HepG2 (cell line): ENCODE data around the gene COX10. TPM values are rescaled to one million over a fixed set of nuclear protein-coding genes. Genes with fewer than 3 reads are reported as not detected.

Experiments
- AKAP8 ChIP-seq: sonication (generic); formaldehyde crosslinking; IDR thresholded peaks from 2 replicates; pipeline ENCODE4 v1.5.1; 2020; ENCODE audit warnings: mild to moderate bottlenecking, missing genetic modification reagents
- ARID2 ChIP-seq: sonication (generic); formaldehyde crosslinking; IDR thresholded peaks from 2 replicates; pipeline ENCODE4 v1.8.1; 2022; ENCODE audit warnings: mild to moderate bottlenecking, missing genetic modification reagents, borderline replicate concordance
- CREM ChIP-seq, 2 experiments: sonication (generic) in 1 of 2; formaldehyde crosslinking in 1 of 2; IDR thresholded peaks; 2 replicates each; pipeline versions ENCODE4 v1.4.0 to v1.6.1; 2016 to 2020; ENCODE audit warnings: antibody characterized with exemption in 1 of 2, mild to moderate bottlenecking in 1 of 2, missing genetic modification reagents in 1 of 2
- CSRNP1 ChIP-seq: sonication (generic); formaldehyde crosslinking; IDR thresholded peaks from 2 replicates; pipeline ENCODE4 v1.8.1; 2023; ENCODE audit warnings: mild to moderate bottlenecking, missing genetic modification reagents
- GATAD1 ChIP-seq: IDR thresholded peaks from 2 replicates; pipeline ENCODE4 v1.6.1; 2016; ENCODE audit warnings: missing genetic modification reagents, missing compliant biosample characterization
- KDM3A ChIP-seq: IDR thresholded peaks from 2 replicates; pipeline ENCODE4 v1.6.1; 2018; ENCODE audit warnings: low read depth, missing compliant biosample characterization
- MBNL3 ChIP-seq: fragments of 250-450 bp; sonication (Bioruptor Pico); conservative IDR thresholded peaks from 2 replicates; pipeline ENCODE4 v1.8.0; 2022; ENCODE audit warnings: mild to moderate bottlenecking, inconsistent platforms
- NCOA2 ChIP-seq: sonication (generic); formaldehyde crosslinking; IDR thresholded peaks from 2 replicates; pipeline ENCODE4 v1.8.0; 2022; ENCODE audit warnings: inconsistent platforms
- ONECUT2 ChIP-seq: sonication (generic); formaldehyde crosslinking; IDR thresholded peaks from 2 replicates; pipeline ENCODE4 v1.4.0; 2020; ENCODE audit warnings: missing genetic modification reagents
- PATZ1 ChIP-seq: sonication (generic); formaldehyde crosslinking; IDR thresholded peaks from 2 replicates; pipeline ENCODE4 v1.4.0; 2020; ENCODE audit warnings: missing genetic modification reagents
- PHB2 ChIP-seq: fragments of 450-650 bp; IDR thresholded peaks from 2 replicates; pipeline ENCODE4 v1.6.1; 2018; ENCODE audit not compliant: partially characterized antibody
- REL ChIP-seq: sonication (generic); formaldehyde crosslinking; conservative IDR thresholded peaks from 2 replicates; pipeline ENCODE4 v1.8.0; 2022; ENCODE audit warnings: mild to moderate bottlenecking, missing genetic modification reagents, moderate library complexity
- RFX3 ChIP-seq: IDR thresholded peaks from 2 replicates; pipeline ENCODE4 v1.6.1; 2016; ENCODE audit warnings: missing biosample characterization, missing genetic modification reagents
- RNF219 ChIP-seq: sonication (generic); formaldehyde crosslinking; IDR thresholded peaks from 2 replicates; pipeline ENCODE4 v1.5.0; 2020; ENCODE audit warnings: mild to moderate bottlenecking, missing genetic modification reagents
- U2AF2 ChIP-seq: fragments of 200-400 bp; formaldehyde crosslinking; IDR thresholded peaks from 2 replicates; pipeline ENCODE4 v1.6.1; 2017; ENCODE audit warnings: low read depth, mild to moderate bottlenecking, low read length
- ZKSCAN1 ChIP-seq: fragments of 150-350 bp; IDR thresholded peaks from 2 replicates; pipeline ENCODE4 v1.6.1; 2014; ENCODE audit warnings: low read length
- ZNF335 ChIP-seq: sonication (generic); formaldehyde crosslinking; IDR thresholded peaks from 2 replicates; pipeline ENCODE4 v1.4.0; 2020; ENCODE audit warnings: missing genetic modification reagents
- ZNF350 ChIP-seq: sonication (generic); formaldehyde crosslinking; IDR thresholded peaks from 2 replicates; pipeline ENCODE4 v1.4.0; 2020; ENCODE audit warnings: mild to moderate bottlenecking, low read depth, missing genetic modification reagents, borderline replicate concordance
- ZNF563 ChIP-seq: sonication (generic); formaldehyde crosslinking; IDR thresholded peaks from 2 replicates; pipeline ENCODE4 v1.8.0; 2022; ENCODE audit warnings: mild to moderate bottlenecking, moderate library complexity, missing genetic modification reagents
- ZNF576 ChIP-seq: sonication (generic); formaldehyde crosslinking; IDR thresholded peaks from 2 replicates; pipeline ENCODE4 v1.4.0; 2020; ENCODE audit warnings: mild to moderate bottlenecking, missing genetic modification reagents
- ZNF639 ChIP-seq: conservative IDR thresholded peaks from 2 replicates; pipeline ENCODE4 v1.6.1; 2018; ENCODE audit warnings: missing genetic modification reagents
- ZNF749 ChIP-seq: sonication (generic); formaldehyde crosslinking; IDR thresholded peaks from 2 replicates; pipeline ENCODE4 v1.8.0; 2022; ENCODE audit warnings: mild to moderate bottlenecking, missing genetic modification reagents, moderate library complexity, borderline replicate concordance
- polyA plus RNA-seq, 8 experiments: library from polyadenylated mRNA; depleted of rRNA in 3 of 8; stranded (reverse) in 7 of 8; unstranded in 1 of 8; fragments of >200 nt; fragmentation: Illumina TruSeq in 4 of 8; extraction: Trizol in 4 of 8; gene quantifications; 2 replicates each; pipeline versions ENCODE4 v1.2.1 to v1.2.3, GENCODE V29; 2011 to 2016; ENCODE audit warnings: low read depth in 4 of 8, missing spikeins in 1 of 8, mixed read lengths in 1 of 8; ENCODE audit not compliant: insufficient read depth in 1 of 8
- total RNA-seq, 5 experiments: library from RNA; depleted of rRNA; stranded (reverse); fragments of >200 nt; fragmentation: Illumina TruSeq; extraction: Trizol; gene quantifications; 2 replicates each; pipeline ENCODE4 v1.2.3, GENCODE V29; 2016; ENCODE audit warnings: low read depth in 1 of 5

The COX10 gene
- total and polyA plus RNA-seq, 2 of the 13 experiments (the other 11 are each of a cell fraction or from before 2014, with no cell fraction given) = 13.9 to 20.1 TPM

GRCh38 chr17:14069251-14070021 is at the start of gene COX10 (continued):
- TF ChIP-seq RNF219 (CRISPR knock-in tag) (no peak), RFX3 (CRISPR knock-in tag) (no peak), U2AF2 (no peak), ONECUT2 (0 out of 2 replicates have a peak, but pooled peaks have one; percentile 19), REL (CRISPR knock-in tag) (0 out of 2 replicates have a peak, but pooled peaks have one; percentile 53), KDM3A (peak; percentile 87), ZNF350 (peak; percentile 81; the same call in 1 of the 2 replicates), ZNF335 (CRISPR knock-in tag) (peak; percentile 65; the same call in 1 of the 2 replicates), ZNF749 (CRISPR knock-in tag) (peak; percentile 61; the same call in 1 of the 2 replicates), AKAP8 (CRISPR knock-in tag) (no peak), MBNL3 (CRISPR knock-in tag) (no peak), PHB2 (no peak), PATZ1 (CRISPR knock-in tag) (no peak; the same call in none of the 2 replicates), ZNF576 (no peak), ZNF563 (CRISPR knock-in tag) (0 out of 2 replicates have a peak, but pooled peaks have one; percentile 66), GATAD1 (CRISPR knock-in tag) (peak; percentile 97), ZNF639 (CRISPR knock-in tag) (peak; percentile 84; the same call in 1 of the 2 replicates), NCOA2 (CRISPR knock-in tag) (peak; percentile 58), ARID2 (peak; percentile 81), ZKSCAN1 (no peak), CREM (IDR thresholded peaks at IDR 0.05) (peak; percentile 92), CREM (CRISPR knock-in tag; IDR thresholded peaks at IDR 0.05) (no peak; the same call in 1 of the 2 replicates), CSRNP1 (peak; percentile 80; the same call in 1 of the 2 replicates)
